Activated B cell treated with CpG ODN at 0.5 μM for 24 hours (primary cell): Measurements from ENCODE around the gene MCM3AP. TPM values are rescaled to one million over a fixed set of nuclear protein-coding genes. Genes with fewer than 3 reads are reported as not detected.
A peak's percentile ranks its signal among the peaks of the same experiment; 100 is the strongest.
"Not testable (repeated sequence)": the region's sequence is repeated elsewhere in the genome, so short reads cannot be mapped to it uniquely, and the experiment has no call there.

ENCODE experiments used
- ATAC-seq: fragments of 200-7000 bp; cut with Tn5 transposase; one replicate; pipeline ENCODE4 v1.10.0; 2021; ENCODE audit warnings: low read depth, mild to moderate bottlenecking, moderate library complexity
- CTCF ChIA-PET: fragments of 350-600 bp; sonication (Branson Sonifier 250); formaldehyde crosslinking; loops from one replicate; lab custom pipeline; 2021; ENCODE audit warnings: antibody characterized with exemption; lab: Charles Lee
- POLR2A ChIA-PET: fragments of 350-600 bp; sonication (Branson Sonifier 250); formaldehyde crosslinking; loops from one replicate; lab custom pipeline; 2021; ENCODE audit warnings: antibody characterized with exemption; lab: Charles Lee
- DNase-seq: peaks from one replicate; pipeline ENCODE4 v3.0.0; 2022
- H3K27ac Mint-ChIP-seq: one replicate; pipeline ENCODE4 v1.8.0; 2020; ENCODE audit warnings: mixed read lengths
- H3K27me3 Mint-ChIP-seq: one replicate; pipeline ENCODE4 v1.8.0; 2021; ENCODE audit warnings: mixed read lengths
- H3K36me3 Mint-ChIP-seq: one replicate; pipeline ENCODE4 v1.8.0; 2021; ENCODE audit warnings: low read depth, mixed read lengths
- H3K4me1 Mint-ChIP-seq: one replicate; pipeline ENCODE4 v1.8.0; 2021; ENCODE audit warnings: mixed read lengths
- H3K4me3 Mint-ChIP-seq: one replicate; pipeline ENCODE4 v1.8.0; 2020; ENCODE audit warnings: mild to moderate bottlenecking, mixed read lengths
- H3K9me3 Mint-ChIP-seq: one replicate; pipeline ENCODE4 v1.8.0; 2020; ENCODE audit warnings: mixed read lengths
- intact Hi-C: fragments of 100-400 bp; cut with micrococcal nuclease; formaldehyde crosslinking; loops from one replicate; pipeline ENCODE4 v1.15.1; 2024
- total RNA-seq: library from RNA; stranded (reverse); gene quantifications from 2 replicates; pipeline ENCODE4 v1.2.3, GENCODE V29; 2022
- TF ChIP-seq, protein P1 (sequence below): fragments of 200-600 bp; IDR thresholded peaks from one replicate; pipeline ENCODE4 v1.8.0; 2022; ENCODE audit warnings: antibody characterized with exemption, mild to moderate bottlenecking

The MCM3AP gene
- total RNA-seq, 1 donor from 2014 or later = 147 TPM

DNA sequence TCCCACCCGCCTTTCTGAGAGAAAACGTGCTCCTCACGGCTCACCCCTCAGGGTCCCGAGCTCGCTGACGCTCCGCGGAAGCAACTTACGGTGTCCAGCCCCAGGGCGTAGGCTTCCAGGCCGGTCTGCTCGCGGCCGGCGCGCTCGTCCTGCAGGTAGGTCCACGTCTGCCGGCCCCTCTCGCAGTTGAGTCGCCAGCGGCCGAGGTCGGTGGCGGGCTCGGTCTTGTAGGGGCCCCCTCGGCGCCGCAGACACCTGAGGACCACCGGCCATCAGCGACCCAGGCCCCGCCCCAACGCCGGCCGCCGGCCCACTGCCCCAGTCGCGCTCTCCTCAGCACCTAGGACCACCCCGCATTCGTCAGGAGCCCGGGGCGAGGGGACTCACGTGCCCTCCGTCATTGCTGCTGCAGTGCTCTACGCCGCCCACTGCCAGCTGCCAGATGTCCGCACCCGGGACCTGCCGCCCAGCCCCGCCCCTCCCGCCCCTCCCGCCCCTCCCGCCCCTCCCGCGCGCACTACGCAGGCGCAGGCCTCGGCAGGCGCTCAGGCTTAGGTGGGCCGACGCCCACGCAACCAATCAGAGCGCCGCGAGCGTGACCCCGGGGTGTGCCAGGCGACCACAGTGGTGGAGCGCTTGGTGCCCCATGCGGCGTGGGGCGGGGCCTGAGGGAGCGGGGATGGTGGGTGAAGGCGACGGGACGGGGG lies 56.9 kb downstream of the MCM3AP start, which contains the start of gene LSS:
Gene LSS, minus strand, starts transcription at position 430 of the 707 bp plus-strand sequence. Its CDS starts 29 bp downstream, at position 401.
- ATAC-seq (peak; percentile 93), DNase-seq (peak; percentile 96)
- peak within 1 kb of the TSS; percentile 97 for H3K27ac Mint-ChIP-seq
- intact Hi-C loops = loop anchor here (1.0 to 5.0 kb wide), 6 partner anchors 44 to 256 kb away; partner anchors contain the start of genes DIP2A, PCNT, SPATC1L and YBEY
- H3K4me1 Mint-ChIP-seq = peaks cover 39% of the 10 kb centered on the region
- H3K27me3 Mint-ChIP-seq = no peaks in the 10 kb centered on the region
- ChIA-PET CTCF (interaction anchor here (2.7 kb wide), 1 partner anchor 85 kb away, joined by 8 read pairs; no protein-coding TSS in a partner anchor), POLR2A (interaction anchor here (0.9 to 1.1 kb wide), 2 partner anchors 24 to 95 kb away, joined by 4 to 5 read pairs; partner anchors contain the start of gene C21orf58)
- H3K4me3 Mint-ChIP-seq = peak within 1 kb of the TSS; percentile 99
- H3K9me3 Mint-ChIP-seq = no peaks in the 10 kb centered on the region
- TF ChIP-seq, protein P1, sequence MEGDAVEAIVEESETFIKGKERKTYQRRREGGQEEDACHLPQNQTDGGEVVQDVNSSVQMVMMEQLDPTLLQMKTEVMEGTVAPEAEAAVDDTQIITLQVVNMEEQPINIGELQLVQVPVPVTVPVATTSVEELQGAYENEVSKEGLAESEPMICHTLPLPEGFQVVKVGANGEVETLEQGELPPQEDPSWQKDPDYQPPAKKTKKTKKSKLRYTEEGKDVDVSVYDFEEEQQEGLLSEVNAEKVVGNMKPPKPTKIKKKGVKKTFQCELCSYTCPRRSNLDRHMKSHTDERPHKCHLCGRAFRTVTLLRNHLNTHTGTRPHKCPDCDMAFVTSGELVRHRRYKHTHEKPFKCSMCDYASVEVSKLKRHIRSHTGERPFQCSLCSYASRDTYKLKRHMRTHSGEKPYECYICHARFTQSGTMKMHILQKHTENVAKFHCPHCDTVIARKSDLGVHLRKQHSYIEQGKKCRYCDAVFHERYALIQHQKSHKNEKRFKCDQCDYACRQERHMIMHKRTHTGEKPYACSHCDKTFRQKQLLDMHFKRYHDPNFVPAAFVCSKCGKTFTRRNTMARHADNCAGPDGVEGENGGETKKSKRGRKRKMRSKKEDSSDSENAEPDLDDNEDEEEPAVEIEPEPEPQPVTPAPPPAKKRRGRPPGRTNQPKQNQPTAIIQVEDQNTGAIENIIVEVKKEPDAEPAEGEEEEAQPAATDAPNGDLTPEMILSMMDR = no peak
- peaks cover 25% of the 10 kb centered on the region for H3K36me3 Mint-ChIP-seq

DNA sequence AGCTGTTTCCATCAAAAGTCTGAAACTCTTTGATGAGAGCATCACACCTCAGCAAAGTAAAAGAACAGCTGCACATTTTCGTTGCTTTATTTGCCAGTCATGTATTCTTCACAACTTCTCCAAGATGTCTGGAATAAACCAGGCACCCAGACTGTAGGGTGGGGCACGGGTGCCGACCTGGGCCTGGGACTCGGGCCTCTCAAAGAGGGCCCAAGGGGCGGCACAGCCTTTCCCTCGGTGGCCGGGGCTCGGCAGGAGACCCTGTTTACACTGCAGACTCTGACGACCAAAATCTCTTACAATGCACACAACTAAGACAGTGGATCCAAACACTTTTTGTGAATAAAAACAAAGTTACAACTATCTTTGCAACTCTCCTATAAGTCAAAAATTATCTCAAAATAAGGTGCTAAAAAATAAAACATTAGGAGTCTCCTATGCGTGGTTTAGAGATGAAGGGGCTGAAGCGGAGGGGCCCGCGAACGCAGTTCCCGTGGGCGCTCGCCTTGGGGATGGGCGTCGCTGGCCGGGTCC lies 57.5 kb downstream of the MCM3AP start:
- H3K4me3 Mint-ChIP-seq = peak overlapping the region; percentile 86
- peaks cover 21% of the 10 kb centered on the region for H3K36me3 Mint-ChIP-seq
- DNase-seq = no peak
- H3K27ac Mint-ChIP-seq = peak overlapping the region; percentile 46
- peaks cover 39% of the 10 kb centered on the region for H3K4me1 Mint-ChIP-seq
- ChIA-PET CTCF (interaction anchor here (2.7 kb wide), 1 partner anchor 84 kb away, joined by 8 read pairs; no protein-coding TSS in a partner anchor), POLR2A (no interaction called here)
- H3K9me3 Mint-ChIP-seq = no peaks in the 10 kb centered on the region
- ATAC-seq = no peak
- intact Hi-C loops = loop anchor here (1.0 to 5.0 kb wide), 3 partner anchors 96 to 256 kb away; partner anchors contain the start of genes DIP2A and PCNT
- TF ChIP-seq, protein P1 = no peak
- no peaks in the 10 kb centered on the region for H3K27me3 Mint-ChIP-seq

DNA sequence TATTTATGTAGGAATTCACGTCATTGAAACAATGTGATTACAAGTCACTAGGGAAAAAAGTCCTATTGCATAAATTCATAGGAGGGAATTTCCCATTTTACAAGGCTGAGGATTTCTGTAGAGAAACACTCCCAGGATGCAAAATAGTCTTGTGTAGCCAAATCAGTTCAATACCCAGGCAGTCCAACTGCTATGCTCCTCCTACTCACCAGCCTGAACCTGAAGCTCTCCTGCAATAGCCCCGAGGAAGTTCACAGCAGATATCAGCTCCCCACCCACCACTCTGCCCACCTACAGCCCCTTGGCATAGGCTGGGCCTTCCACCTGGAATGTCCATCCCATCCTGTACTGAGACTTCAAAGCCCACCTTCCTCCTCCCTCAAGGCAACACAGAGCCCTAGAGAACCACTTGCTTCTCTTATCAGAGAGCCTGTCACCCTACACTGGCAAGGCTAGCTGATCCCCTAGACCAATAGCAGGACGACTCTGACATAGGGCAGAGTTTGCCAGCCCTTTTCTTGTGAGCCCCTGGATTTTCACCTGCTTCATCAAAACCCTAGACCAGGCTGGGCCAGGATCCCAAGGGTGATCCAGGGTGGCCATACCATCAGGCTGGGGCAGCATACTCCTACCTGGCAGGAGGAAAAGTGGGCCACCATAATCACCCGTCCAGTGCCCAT lies 58.4 kb downstream of the MCM3AP start:
- ChIA-PET CTCF (interaction anchor here (2.7 kb wide), 1 partner anchor 83 kb away, joined by 8 read pairs; no protein-coding TSS in a partner anchor), POLR2A (no interaction called here)
- H3K4me1 Mint-ChIP-seq = peaks cover 39% of the 10 kb centered on the region
- intact Hi-C loops = loop anchor here (5.0 kb wide), 1 partner anchor 255 kb away; no protein-coding TSS in a partner anchor
- no peaks in the 10 kb centered on the region for H3K27me3 Mint-ChIP-seq
- peak overlapping the region; percentile 63 for H3K27ac Mint-ChIP-seq
- no peaks in the 10 kb centered on the region for H3K9me3 Mint-ChIP-seq
- DNase-seq = peak; percentile 15
- peak overlapping the region; percentile 86 for H3K4me3 Mint-ChIP-seq
- H3K36me3 Mint-ChIP-seq = peaks cover 29% of the 10 kb centered on the region
- TF ChIP-seq, protein P1 = no peak
- no peak for ATAC-seq

DNA sequence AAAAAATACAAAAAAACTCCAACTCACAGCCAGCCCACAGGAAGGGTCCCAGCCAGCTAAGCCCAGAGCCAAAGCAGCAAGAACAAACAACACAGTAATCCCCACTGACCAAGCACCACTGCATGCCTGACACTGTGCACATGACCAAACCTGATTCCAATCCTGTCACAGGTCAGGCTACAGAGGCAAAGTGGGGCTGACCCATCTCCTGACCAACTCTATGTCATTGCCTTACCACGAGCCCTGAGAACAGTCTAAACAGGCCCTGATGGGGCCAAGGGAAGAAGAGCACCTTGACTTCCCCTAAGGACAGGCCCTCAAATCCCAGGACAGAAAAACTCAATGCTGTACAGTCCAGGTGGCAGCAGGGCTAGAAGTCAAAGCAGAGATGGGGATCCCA lies 59.3 kb downstream of the MCM3AP start:
- intact Hi-C loops = loop anchor here (5.0 kb wide), 1 partner anchor 254 kb away; no protein-coding TSS in a partner anchor
- Mint-ChIP-seq H3K36me3 (peaks cover 32% of the 10 kb centered on the region), H3K27ac (no peak overlapping the region), H3K4me1 (peaks cover 39% of the 10 kb centered on the region), H3K27me3 (no peaks in the 10 kb centered on the region), H3K9me3 (no peaks in the 10 kb centered on the region), H3K4me3 (peak overlapping the region; percentile 41)
- TF ChIP-seq, protein P1 = no peak
- ChIA-PET CTCF (no interaction called here), POLR2A (no interaction called here)
- ATAC-seq (no peak), DNase-seq (no peak)

DNA sequence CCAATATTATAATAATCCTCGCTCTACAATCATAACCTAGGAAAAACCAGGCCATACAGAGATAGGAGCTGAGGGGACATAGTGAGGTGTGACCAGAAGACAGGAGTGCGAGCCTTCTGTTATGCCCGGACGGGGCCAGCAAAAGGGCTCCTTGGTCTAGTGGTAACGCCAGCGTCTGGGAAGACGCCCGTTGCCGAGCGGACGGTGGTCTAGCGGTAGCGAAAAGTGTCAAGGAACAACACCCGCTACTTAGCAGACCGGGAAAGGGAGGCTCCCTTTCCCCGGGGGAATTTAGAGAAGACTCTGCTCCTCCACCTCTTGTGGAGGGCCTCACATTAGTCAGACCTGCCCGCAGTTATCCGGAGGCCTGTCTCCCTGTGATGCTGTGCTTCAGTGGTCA lies 61.8 kb downstream of the MCM3AP start:
- H3K27me3 Mint-ChIP-seq, H3K9me3 Mint-ChIP-seq, H3K27ac Mint-ChIP-seq, H3K4me3 Mint-ChIP-seq, CTCF ChIA-PET, POLR2A ChIA-PET, DNase-seq, ATAC-seq, intact Hi-C loops: not testable (repeated sequence)
- peaks cover 48% of the 10 kb centered on the region for H3K36me3 Mint-ChIP-seq
- peaks cover 28% of the 10 kb centered on the region for H3K4me1 Mint-ChIP-seq
